Ramos (cell line): ENCODE measurements around the gene COA4.

Source experiments
- in situ Hi-C: fragments of 300-500 bp; cut with MboI; formaldehyde crosslinking; loops from one replicate; pipeline ENCODE4 v1.14.3; 2022; ENCODE audit warnings: low sequenced_read_pairs; ENCODE audit not compliant: unreplicated experiment

COA4 gene

GRCh38 chr11:73866586-73866996 lies 10.1 kb downstream of the COA4 start:
- in situ Hi-C loops, result no loop called here

- in situ Hi-C loops, result no loop called here
Observed at GRCh38 chr11:73866095-73866579, 10.5 kb downstream of the COA4 start.

- in situ Hi-C loops, result no loop called here
Observed at GRCh38 chr11:73862986-73863385, 13.7 kb downstream of the COA4 start.

GRCh38 chr11:73860202-73860601 lies 16.4 kb downstream of the COA4 start:
- in situ Hi-C loops, result no loop called here

- in situ Hi-C loops, result no loop called here
Observed at GRCh38 chr11:73859671-73860070, 17.0 kb downstream of the COA4 start.

GRCh38 chr11:73856031-73856567 lies 20.5 kb downstream of the COA4 start:
- in situ Hi-C loops, result no loop called here

- in situ Hi-C loops, result no loop called here
Observed at GRCh38 chr11:73854680-73855079, 22.0 kb downstream of the COA4 start.

- in situ Hi-C loops, result no loop called here
Observed at GRCh38 chr11:73852049-73852448, 24.6 kb downstream of the COA4 start.

- in situ Hi-C loops, result no loop called here
Observed at GRCh38 chr11:73851046-73851764, 25.4 kb downstream of the COA4 start.

- in situ Hi-C loops, result no loop called here
Observed at GRCh38 chr11:73839123-73839457, 37.6 kb downstream of the COA4 start.

- in situ Hi-C loops, result no loop called here
Observed at GRCh38 chr11:73838443-73839122, 38.1 kb downstream of the COA4 start.

- in situ Hi-C loops, result no loop called here
Observed at GRCh38 chr11:73833067-73833466, 43.6 kb downstream of the COA4 start.

- in situ Hi-C loops, result no loop called here
Observed at GRCh38 chr11:73830261-73830660, 46.4 kb downstream of the COA4 start.
